ENCODE data around the gene LAMTOR3.

The LAMTOR3 gene, protein sequence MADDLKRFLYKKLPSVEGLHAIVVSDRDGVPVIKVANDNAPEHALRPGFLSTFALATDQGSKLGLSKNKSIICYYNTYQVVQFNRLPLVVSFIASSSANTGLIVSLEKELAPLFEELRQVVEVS

GRCh38 chr4:99894161-99894997 lies at the start of gene LAMTOR3:
LAMTOR3 (minus strand) TSS chr4:99894427; CDS start chr4:99893963, 464 bp downstream.
- DNase-seq = peak; percentile 94

- no peak for DNase-seq
Measured at GRCh38 chr4:99938243-99938753, 44.1 kb upstream of the LAMTOR3 start.

GRCh38 chr4:99934891-99935290 lies 40.7 kb upstream of the LAMTOR3 start:
- DNase-seq = peak; percentile 21

DNA sequence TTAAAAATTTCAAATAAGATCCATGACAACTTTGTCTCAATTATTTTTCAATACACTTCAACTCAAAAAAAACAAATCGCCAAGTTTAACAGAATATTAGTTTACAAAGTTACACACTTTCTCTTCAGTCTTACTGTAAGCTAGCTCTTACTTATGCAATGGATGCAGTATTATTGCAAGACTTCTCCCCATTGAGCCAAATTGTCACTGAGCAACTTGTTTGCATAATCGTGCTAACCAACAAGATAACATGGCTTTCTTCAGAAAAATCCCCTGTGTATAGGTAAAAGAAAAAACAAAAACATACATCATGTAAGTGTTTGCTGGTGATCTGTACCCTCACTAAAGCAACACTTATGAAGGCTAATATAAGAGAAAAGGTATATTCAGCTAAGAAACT lies 33.3 kb upstream of the LAMTOR3 start:
- DNase-seq = no peak

- DNase-seq = no peak
Measured at GRCh38 chr4:99921174-99921573, 26.9 kb upstream of the LAMTOR3 start.

DNA sequence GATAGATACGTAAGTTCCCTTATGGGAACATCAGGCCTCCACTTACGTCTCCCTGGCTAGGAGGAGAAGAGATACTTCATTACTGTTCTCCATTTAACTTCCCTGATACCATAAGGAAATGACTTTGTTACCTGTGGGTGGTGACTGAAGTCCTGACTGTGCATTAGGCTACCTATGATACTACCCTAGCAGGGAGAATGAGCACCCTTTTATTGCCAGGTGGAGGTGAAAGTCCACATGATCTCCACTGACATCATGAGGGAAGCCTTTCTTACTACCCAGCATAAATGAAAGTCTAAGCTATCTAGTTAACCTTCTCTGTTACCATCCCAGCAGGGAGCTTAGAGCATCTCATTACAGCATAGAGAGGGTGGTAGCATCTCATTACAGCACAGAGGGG lies 24.4 kb upstream of the LAMTOR3 start:
- DNase-seq = no peak

DNA sequence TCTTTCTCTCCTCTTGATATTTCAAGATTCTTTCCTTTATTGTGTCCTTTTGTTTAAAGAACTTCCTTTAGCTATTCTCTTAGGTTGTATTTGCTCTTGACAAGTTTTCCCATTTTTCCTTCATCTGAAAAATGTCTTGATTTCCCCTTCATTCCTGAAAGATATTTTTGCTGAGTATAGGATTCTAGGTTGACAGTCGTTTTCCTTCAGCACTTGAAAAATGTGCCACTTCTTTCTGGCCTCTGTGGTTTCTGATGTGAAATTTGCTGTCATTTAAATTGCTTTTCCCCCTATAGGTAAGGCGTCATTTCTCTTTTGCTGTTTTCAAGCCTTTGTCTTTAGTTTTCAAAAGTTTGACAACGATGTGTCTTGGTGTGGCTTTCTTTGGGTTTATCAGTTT lies 23.3 kb upstream of the LAMTOR3 start:
- DNase-seq = no peak

GRCh38 chr4:99915449-99915848 lies 21.2 kb upstream of the LAMTOR3 start:
- DNase-seq = no peak

- peak; percentile 24 for DNase-seq
Measured at GRCh38 chr4:99894998-99895397, 771 bp upstream of the LAMTOR3 start.

- DNase-seq = peak; percentile 40
Measured at GRCh38 chr4:99893839-99894160, 427 bp downstream of the LAMTOR3 start.

DNA sequence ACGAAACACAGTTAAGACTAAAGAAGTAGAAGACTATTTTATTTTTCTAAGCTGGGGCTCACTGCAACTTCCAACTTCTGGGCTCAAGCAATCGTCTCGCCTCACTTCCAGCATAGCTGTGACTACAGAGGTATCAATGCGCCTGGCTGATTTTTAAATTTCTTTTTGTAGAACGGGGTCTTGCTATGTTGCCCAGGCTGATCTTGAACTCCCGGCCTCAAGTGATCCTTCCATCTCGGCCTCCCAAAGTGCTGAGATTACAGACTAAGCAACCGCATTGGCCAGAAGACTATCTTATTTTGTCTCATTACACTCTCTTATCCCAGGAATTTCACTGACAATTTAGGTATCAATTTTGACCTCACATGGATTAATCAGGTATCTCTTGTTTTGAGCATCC lies 1.2 kb downstream of the LAMTOR3 start:
- no peak for DNase-seq

DNA sequence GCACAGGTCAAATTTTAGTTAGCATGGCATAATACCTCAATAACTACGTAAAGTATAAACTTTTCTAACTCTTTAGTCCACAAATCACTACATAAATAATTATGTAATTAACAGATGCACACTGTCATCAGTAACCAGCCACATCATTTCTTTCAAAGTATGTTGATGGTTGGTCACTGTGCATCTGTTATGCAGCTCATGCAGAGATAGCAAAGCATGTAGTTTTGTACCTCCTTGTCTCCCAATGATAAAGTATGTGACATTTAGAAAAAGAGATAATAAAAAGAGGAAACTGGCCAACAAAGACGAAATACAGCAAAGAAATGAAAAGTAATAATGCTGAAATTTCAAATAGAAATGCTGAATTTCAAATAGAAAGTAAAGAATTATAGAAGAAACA lies 2.9 kb downstream of the LAMTOR3 start:
- no peak for DNase-seq

DNA sequence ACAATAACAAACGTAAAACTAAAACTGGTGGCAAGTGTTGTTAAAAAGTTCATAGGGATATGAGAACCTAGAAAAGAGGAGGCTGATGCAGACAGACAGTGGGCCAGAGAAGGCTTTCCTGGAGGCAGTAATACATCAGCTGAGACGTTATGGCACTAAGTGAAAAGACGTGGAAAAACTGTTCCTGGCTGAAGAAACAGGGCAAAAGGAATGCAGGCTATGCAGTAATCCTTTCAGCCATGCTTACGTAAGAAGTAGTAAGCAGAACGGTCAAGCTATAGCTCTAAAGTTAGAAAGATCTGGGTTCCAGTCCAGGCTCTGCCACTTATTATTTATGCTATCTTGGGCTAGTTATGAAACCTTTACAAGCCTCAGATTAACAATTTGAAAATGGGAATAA lies 6.4 kb downstream of the LAMTOR3 start:
- DNase-seq = no peak

DNA sequence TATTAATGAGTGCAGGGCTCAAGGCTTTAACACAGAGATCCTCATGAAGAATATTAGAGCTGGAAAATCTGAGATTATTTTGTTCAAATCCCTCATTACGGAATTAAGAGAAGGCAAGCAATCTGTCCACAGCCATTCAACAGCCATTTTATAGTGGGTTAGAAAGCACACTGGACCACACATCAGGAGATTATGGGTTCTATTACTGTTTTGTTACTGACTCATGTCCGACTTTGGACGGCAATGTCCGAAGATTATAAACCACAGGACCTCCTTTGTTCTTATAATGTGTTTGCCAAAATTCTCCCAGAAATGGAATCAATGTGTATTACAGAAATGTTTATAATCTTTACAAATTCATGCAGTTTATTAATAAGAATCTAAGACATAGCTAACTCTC lies 8.1 kb downstream of the LAMTOR3 start:
- DNase-seq = no peak

- DNase-seq = no peak
Measured at GRCh38 chr4:99885687-99886086, 8.5 kb downstream of the LAMTOR3 start.

- peak; percentile 58 for DNase-seq
Measured at GRCh38 chr4:99885063-99885664, 9.1 kb downstream of the LAMTOR3 start.

- DNase-seq = no peak
Measured at GRCh38 chr4:99879458-99879857, 14.8 kb downstream of the LAMTOR3 start.

GRCh38 chr4:99878604-99879003 lies 15.6 kb downstream of the LAMTOR3 start:
- no peak for DNase-seq

- no peak for DNase-seq
Measured at GRCh38 chr4:99876946-99877345, 17.3 kb downstream of the LAMTOR3 start.

GRCh38 chr4:99875071-99875470 lies 19.2 kb downstream of the LAMTOR3 start:
- no peak for DNase-seq

GRCh38 chr4:99872570-99872969 lies 21.7 kb downstream of the LAMTOR3 start:
- no peak for DNase-seq

GRCh38 chr4:99868126-99868596 lies 26.1 kb downstream of the LAMTOR3 start:
- peak; percentile 50 for DNase-seq

DNA sequence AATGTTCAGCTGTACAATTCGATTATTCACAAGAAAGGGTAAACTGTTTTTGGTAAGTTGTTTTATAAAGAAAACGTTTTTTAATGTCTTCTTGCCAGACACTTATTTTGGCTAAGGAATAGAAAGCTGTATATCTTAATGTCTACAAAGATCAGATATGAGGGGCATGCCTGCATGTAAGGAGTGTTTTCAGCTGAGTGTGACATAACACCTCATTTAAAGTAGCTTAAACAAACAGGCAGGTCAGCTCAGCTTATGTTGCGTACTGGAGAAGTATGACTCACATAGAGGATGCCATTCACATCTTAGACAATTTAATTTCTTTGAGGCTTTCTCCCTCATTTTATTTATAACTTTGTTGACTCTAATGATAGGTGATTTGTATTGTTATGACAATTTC lies 30.4 kb downstream of the LAMTOR3 start:
- DNase-seq = peak; percentile 53
